NOMO-1 treated with DMSO at 0.1 percent for 48 hours (cell line): ENCODE data around the gene TUBB4A.

Source experiments
- DNase-seq: peaks from one replicate; lab custom pipeline; 2025; ENCODE audit not compliant: unreplicated experiment; lab: John Stamatoyannopoulos, UW

The TUBB4A gene

DNA sequence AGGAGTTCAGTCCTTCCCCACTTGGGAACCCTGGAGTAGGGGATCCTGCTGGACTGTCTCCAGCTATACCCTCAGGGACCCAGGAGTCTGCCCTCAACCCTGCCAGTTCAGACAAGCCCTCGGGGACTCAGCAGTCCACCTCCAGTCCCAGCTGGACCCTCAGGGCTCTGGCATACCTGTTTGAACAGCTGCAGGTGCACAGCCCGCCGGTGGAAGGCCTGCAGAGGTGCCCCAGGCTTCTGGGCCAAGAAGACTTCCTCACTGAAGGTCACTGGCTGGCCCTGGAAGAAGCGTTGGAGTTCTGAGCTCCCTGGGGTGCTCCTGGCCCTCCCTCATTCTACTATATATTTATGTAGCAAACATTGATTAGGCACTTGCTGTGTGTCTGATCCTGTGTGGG lies 29.4 kb downstream of the TUBB4A start:
- no peak for DNase-seq

DNA sequence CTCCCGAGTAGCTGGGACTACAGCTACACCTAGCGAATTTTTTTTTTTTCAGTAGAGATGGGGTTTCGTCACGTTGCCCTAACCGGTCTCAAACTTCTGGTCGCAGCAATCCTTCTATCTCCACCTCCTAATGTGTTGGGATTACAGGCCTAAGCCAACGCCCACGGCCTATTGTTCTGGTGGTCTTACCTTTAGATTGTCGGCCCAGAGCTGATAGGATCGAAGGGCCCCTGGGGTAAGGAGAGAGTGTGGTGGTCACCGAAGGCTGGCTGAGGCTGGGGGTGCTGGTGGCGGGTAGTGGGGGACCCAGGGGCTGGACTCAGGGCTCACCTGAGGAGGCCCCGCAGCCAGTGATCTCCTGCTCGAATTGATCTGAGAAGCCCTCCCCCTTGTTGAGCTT lies 31.0 kb downstream of the TUBB4A start:
- DNase-seq: no peak

GRCh38 chr19:6470173-6470572 lies 31.9 kb downstream of the TUBB4A start:
- no peak for DNase-seq

DNA sequence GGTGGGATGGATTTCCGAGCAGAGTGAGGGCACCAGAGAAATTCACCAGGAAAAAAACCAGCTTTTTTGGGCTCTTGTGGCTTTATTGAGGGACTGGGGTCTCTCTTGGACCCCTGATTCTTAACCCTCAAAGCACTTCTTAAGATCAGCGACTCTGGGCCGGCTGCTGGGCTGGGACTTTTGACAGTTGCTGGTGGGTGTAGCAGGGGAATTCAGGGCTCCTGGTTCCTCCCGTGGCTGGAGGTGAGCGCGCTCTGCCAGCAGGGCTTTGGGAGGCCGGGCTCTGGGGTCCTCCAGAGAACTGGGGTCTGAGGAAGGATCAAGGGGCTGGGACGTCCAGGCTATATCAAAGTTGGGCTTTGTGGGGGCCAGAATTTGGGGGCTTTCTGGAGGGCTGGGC lies 34.7 kb downstream of the TUBB4A start:
- no peak for DNase-seq

GRCh38 chr19:6466526-6467248 lies 35.4 kb downstream of the TUBB4A start:
- no peak for DNase-seq

GRCh38 chr19:6465663-6466062 lies 36.4 kb downstream of the TUBB4A start:
- DNase-seq: no peak

GRCh38 chr19:6465006-6465405 lies 37.1 kb downstream of the TUBB4A start:
- DNase-seq: no peak

DNA sequence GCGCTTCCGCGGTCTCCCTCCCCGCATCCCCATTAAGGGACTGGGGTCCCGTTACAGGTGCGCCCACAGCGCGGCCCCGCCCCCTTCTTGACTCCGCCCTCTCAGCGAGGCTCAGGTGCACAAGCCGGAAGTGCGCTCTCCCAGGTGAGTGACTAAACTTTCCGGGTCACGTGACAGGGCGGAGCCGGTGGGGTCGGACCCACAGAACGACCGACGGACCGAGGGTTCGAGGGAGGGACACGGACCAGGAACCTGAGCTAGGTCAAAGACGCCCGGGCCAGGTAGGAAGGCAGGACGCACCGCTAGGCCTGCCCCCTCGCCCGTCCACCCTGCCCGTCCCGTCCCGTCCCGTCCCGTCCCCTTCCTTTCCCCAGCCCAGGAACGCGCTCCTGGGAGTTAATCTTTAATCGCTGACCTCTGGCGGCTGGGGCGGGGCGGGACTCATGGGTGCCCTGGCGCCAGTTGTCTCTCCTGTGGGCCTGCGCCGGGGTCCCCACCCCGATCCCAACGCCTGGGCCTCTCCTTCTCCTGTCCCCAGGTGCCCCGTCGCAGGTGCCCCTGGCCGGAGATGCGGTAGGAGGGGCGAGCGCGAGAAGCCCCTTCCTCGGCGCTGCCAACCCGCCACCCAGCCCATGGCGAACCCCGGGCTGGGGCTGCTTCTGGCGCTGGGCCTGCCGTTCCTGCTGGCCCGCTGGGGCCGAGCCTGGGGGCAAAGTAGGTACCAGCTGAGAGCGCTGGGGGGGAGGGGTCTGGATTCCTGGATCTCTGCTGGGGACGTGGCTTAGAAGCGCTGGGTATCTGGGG lies 37.8 kb downstream of the TUBB4A start, which contains the start of gene CRB3:
Gene CRB3 (plus strand): TSS at position 202 of the 804 bp plus-strand sequence. CDS start 431 bp downstream, at position 633.
- DNase-seq: no peak

DNA sequence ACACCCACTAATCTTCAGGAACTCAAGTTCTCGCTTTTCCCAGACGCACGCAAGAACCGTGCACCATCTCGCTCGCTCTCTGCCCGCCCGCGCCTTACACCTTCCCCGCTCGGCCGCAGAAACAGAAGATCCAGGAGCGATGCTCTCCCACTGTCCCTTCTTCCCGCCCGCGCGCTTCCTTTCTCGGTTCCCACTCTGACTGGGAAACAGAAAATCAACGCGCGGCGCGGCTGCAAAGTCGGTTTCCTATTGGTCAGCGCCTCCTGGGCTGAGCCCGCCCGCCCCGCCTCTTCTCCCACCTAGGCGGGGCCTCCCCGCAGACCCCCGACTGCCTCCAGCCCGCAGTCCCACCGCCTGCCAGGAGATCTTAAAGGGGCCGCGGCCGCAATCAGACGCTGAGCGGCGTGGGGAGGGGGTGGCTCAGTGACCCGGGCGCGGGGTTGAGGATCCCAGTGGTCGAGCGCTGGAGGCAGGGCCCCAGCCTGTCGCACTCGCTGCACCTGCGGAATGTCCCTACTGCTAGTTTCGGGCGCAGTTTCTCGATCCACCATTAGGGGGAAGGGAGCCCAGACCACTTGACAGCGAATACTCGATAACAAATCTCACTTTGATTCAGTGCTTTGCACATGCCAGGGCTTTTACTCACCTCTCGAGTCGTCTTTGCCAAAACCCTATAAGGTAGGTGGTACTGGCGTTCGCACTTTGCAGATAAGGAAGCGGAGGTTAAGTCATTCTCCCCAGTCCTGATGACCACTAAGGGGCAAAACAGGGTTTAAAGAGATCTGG lies 41.8 kb downstream of the TUBB4A start:
- peak; percentile 99 for DNase-seq

GRCh38 chr19:6459262-6460098 lies 42.6 kb downstream of the TUBB4A start, which contains the start of gene SLC25A23:
Gene SLC25A23 (minus strand): TSS chr19:6459792. CDS start chr19:6459628, 164 bp downstream.
- DNase-seq: peak; percentile 53

GRCh38 chr19:6458695-6459261 lies 43.3 kb downstream of the TUBB4A start:
- no peak for DNase-seq

- no peak for DNase-seq
These were observed 44.0 kb downstream of the TUBB4A start for GRCh38 chr19:6457958-6458694.

GRCh38 chr19:6455924-6456323 lies 46.2 kb downstream of the TUBB4A start:
- DNase-seq: no peak

GRCh38 chr19:6453951-6454565 lies 48.1 kb downstream of the TUBB4A start:
- DNase-seq: no peak

GRCh38 chr19:6452899-6453298 lies 49.2 kb downstream of the TUBB4A start:
- no peak for DNase-seq

- no peak for DNase-seq
These were observed 49.9 kb downstream of the TUBB4A start for GRCh38 chr19:6452223-6452614.

GRCh38 chr19:6451583-6452222 lies 50.4 kb downstream of the TUBB4A start:
- DNase-seq: no peak

DNA sequence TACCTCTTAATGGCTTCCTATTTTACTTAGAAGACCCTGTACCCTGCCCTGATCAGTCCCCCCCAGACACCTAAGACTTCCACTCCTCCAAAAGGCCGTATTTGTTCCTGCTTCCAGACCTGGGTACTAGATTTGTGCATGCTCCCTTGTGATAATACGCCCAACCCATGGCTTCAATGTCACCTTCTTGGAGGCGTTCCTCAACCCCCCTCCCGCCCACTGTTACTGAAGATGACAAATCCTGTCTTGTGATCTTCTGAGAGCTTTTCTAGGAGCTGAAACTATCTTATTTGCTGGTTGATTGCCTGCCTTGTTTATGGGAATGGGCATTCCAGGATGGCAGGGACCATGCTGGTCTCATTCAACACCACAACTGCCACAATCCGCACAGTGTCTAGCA lies 51.9 kb downstream of the TUBB4A start:
- no peak for DNase-seq

DNA sequence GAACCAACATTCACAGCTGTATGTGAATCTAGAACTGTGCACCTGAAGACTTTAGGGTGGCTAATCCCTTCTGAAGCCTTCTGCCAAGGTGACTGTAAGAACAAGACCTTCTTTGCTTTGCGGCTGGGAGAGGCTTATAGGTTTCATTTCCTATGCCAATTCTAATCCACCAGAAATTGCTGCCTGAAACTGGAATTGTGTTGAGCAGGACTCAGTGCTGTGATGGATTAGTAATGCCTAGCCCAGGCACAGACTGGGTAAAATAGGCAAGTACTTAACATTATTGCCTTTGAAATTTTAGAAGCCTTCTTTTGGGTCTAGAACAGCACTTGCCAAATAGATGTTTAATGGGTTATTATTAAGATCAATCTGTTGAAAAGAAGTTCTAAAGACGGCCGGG lies 54.1 kb downstream of the TUBB4A start:
- DNase-seq: no peak
